Measurements from ENCODE around the gene RPL31.

Gene RPL31

DNA sequence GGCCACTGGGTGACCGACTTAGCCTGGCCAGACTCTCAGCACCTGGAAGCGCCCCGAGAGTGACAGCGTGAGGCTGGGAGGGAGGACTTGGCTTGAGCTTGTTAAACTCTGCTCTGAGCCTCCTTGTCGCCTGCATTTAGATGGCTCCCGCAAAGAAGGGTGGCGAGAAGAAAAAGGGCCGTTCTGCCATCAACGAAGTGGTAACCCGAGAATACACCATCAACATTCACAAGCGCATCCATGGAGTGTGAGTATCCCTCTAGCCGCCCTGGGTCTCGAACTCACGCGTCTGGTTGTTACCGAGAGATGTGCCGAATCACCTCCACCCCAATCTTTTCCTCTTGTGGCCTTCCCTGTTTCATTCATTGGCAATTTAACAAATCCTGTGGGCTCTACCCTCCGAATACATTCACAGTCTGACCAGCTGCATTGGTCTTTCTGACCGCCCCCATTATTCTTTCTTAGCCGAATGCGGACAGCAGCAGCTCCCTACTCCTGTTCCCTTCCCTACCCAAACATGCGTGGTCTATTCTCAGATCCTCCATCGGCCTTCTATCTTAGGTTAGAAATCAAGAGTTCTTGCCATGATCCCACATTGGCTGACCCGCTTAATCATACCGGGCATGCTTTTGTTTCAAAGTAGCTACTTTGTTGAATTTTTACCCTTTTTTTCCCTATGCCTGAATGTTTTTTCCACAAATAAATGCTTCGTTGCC, 631 bp downstream of the RPL31 start:
- TF ChIP-seq, protein P1, sequence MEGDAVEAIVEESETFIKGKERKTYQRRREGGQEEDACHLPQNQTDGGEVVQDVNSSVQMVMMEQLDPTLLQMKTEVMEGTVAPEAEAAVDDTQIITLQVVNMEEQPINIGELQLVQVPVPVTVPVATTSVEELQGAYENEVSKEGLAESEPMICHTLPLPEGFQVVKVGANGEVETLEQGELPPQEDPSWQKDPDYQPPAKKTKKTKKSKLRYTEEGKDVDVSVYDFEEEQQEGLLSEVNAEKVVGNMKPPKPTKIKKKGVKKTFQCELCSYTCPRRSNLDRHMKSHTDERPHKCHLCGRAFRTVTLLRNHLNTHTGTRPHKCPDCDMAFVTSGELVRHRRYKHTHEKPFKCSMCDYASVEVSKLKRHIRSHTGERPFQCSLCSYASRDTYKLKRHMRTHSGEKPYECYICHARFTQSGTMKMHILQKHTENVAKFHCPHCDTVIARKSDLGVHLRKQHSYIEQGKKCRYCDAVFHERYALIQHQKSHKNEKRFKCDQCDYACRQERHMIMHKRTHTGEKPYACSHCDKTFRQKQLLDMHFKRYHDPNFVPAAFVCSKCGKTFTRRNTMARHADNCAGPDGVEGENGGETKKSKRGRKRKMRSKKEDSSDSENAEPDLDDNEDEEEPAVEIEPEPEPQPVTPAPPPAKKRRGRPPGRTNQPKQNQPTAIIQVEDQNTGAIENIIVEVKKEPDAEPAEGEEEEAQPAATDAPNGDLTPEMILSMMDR (IDR thresholded peaks at IDR 0.05; ENCODE audit: insufficient read depth, low read length, missing control alignments): no peak
- no peak for DNase-seq (ENCODE audit: low read depth, low spot score)
- POLR2A ChIA-PET: interaction anchor here (1.0 to 2.0 kb wide), 6 partner anchors 9 to 398 kb away, joined by 3 to 10 read pairs (median 5); no protein-coding TSS in a partner anchor
- H3K4me3 ChIP-seq (ENCODE audit: low read depth, low read length): peak overlapping the region; percentile 70
- CTCF ChIA-PET: interaction anchor here (0.6 to 6.4 kb wide), 11 partner anchors 10 to 396 kb away, joined by 3 to 47 read pairs (median 7); no protein-coding TSS in a partner anchor

DNA sequence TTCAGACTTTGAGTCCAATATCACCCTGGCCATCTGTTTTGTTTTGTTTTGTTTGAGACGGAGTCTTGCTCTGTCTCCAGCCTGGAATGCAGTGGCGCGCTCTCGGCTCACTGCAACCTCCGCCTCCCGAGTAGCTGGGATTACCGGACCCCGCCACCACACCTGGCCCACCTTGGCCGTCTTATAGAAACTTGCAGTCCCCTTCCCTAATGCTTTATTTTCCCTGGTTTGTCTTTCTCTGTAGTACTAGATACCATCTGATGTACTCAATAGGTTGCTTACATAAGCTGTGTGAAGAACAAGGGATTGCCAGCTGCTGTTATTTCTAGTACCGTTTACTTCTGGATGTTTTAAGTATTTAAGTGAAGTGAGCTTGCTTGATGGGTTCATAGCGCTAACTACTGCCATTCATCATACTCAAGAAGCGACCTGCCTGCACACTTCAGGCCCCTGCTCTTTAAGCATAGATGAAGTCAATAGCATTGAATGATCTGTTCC, 1.2 kb downstream of the RPL31 start:
- POLR2A ChIA-PET: interaction anchor here (0.6 to 2.0 kb wide), 4 partner anchors 9 to 261 kb away, joined by 3 to 10 read pairs (median 6); no protein-coding TSS in a partner anchor
- TF ChIP-seq, protein P1 (IDR thresholded peaks at IDR 0.05; ENCODE audit: insufficient read depth, low read length, missing control alignments): no peak
- DNase-seq (ENCODE audit: low read depth, low spot score): no peak
- H3K4me3 ChIP-seq (ENCODE audit: low read depth, low read length): peak overlapping the region; percentile 70
- CTCF ChIA-PET: interaction anchor here (0.6 to 6.4 kb wide), 9 partner anchors 9 to 396 kb away, joined by 3 to 47 read pairs (median 7); no protein-coding TSS in a partner anchor

DNA sequence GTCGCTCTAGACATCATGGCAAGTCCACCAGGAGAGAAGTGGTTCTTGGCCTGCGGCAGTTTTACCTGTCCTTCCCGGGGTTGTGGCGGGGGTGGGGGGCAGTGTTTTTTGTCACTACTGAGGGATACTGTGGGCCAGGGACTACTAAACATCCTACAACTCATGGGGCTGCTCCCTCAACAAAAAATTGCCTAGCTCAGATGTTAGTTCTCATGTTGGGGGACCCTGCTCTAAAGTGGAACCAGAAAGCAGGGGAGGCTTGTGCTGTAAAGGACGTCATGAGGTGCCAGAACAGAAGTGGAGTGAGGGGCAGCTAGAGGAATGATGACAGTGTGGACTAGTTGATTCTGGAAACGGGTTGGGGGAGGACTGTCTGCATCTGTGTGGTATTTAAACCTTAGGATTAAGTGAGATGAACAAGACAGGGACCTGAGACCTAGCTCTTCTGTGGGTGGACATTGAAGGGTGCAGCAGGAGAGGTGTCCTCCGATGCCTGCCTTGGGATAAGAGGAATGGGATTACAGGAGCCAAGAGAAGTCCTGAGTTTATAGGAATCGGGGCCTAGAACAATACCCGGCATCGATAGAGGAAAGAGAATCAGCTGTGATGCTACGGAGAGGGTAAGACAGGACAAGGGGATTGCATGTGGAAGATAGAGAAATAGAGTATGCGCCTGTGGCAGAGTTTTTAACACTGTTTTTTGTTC, 2.7 kb downstream of the RPL31 start:
- DNase-seq (ENCODE audit: low read depth, low spot score): no peak
- ChIA-PET POLR2A (no interaction called here), CTCF (interaction anchor here (1.0 to 6.4 kb wide), 6 partner anchors 8 to 395 kb away, joined by 3 to 47 read pairs (median 10); no protein-coding TSS in a partner anchor)
- TF ChIP-seq, protein P1 (IDR thresholded peaks at IDR 0.05; ENCODE audit: insufficient read depth, low read length, missing control alignments): no peak
- H3K4me3 ChIP-seq (ENCODE audit: low read depth, low read length): peak overlapping the region; percentile 19

DNA sequence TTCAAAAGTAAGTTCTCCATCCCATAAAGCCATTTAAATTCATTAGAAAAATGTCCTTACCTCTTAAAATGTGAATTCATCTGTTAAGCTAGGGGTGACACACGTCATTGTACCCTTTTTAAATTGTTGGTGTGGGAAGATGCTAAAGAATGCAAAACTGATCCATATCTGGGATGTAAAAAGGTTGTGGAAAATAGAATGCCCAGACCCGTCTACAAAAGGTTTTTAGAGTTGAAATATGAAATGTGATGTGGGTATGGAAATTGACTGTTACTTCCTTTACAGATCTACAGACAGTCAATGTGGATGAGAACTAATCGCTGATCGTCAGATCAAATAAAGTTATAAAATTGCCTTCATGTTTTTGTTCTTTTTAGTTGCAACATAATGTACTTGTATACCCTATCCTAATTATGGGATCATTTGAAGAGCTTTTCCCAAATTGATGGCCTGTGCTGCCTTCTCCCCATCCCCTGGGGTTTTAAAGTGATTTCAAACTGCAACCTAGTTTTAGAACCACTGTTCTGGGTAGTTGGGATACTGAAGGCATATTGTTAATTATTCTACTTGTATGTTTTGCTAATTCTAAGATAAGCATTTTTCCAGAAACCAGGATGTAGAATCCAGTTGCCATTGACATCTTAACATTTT, 4.1 kb downstream of the RPL31 start:
- ChIA-PET CTCF (interaction anchor here (0.6 to 10.7 kb wide), 6 partner anchors 11 to 400 kb away, joined by 3 to 137 read pairs (median 6); no protein-coding TSS in a partner anchor), POLR2A (no interaction called here)
- no peak overlapping the region for H3K4me3 ChIP-seq (ENCODE audit: low read depth, low read length)
- no peak for DNase-seq (ENCODE audit: low read depth, low spot score)
- TF ChIP-seq, protein P1 (IDR thresholded peaks at IDR 0.05; ENCODE audit: insufficient read depth, low read length, missing control alignments): no peak

DNA sequence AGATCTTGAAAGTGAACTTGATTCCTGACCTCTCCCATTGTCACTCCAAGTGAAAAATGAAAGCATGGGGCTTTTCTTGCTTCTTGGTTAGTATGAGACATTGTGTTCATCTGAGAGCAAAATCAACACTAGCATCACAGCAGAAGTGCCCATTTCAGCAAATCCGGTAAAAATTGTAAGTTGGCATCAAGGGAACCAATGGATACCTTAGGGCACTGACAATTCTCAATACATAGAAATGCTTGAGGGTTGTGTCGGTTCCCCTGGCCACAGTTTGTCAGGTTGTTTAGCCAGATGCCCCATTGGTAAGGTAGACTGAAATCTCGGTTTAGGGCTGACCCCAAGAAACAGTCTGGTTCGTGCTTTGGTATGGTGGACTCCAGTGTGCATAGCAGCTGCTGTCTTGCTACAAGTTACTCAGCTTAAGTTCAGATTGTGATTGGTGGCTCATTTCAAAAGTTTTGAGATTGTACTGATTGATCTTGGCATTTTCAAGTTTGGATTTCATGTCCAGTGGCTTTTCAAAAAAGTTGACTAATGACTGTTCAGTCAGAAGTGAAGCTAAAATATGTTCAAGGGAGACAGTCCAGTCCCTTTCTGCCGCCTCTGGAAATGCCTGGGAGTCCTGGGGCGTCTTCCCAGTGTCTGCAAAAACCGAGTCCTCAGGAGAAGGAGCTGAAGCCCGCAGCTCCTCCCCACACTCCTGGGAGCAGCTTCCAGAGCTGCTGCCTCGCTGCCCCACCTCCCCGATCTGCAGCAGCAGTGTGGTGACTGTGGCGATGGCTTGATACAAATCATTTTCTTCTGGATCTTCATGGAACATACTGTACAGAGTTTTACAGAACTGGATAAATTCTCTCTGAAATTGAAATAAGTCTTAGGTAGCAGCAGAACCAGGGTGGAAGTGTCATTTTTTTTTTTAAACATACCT, 5.6 kb downstream of the RPL31 start:
- POLR2A ChIA-PET: interaction anchor here (0.5 kb wide), 1 partner anchor 191 kb away, joined by 3 read pairs; no protein-coding TSS in a partner anchor
- TF ChIP-seq, protein P1 (IDR thresholded peaks at IDR 0.05; ENCODE audit: insufficient read depth, low read length, missing control alignments): no peak
- CTCF ChIA-PET: interaction anchor here (1.8 to 10.7 kb wide), 5 partner anchors 11 to 401 kb away, joined by 4 to 137 read pairs (median 9); no protein-coding TSS in a partner anchor
- no peak overlapping the region for H3K4me3 ChIP-seq (ENCODE audit: low read depth, low read length)
- DNase-seq (ENCODE audit: low read depth, low spot score): no peak
